Duodenal mucosa (tissue), 2 donors: ENCODE data around the gene LPAR1.

ENCODE experiments used
- H3K27ac ChIP-seq: one replicate; pipeline ENCODE4 v1.7.0; 2013; ENCODE audit warnings: low read depth, low read length
- H3K27me3 ChIP-seq, 2 donors: one replicate each; pipeline ENCODE4 v1.7.0; 2013; ENCODE audit warnings: low read length in 2 of 2, control low read depth in 1 of 2; ENCODE audit not compliant: insufficient read depth in 2 of 2, control insufficient read depth in 1 of 2
- H3K36me3 ChIP-seq, 2 donors: one replicate each; pipeline ENCODE4 v1.7.0; 2013; ENCODE audit warnings: low read length in 2 of 2, control low read depth in 1 of 2; ENCODE audit not compliant: insufficient read depth in 2 of 2, control insufficient read depth in 1 of 2
- H3K4me1 ChIP-seq, 2 donors: one replicate each; pipeline ENCODE4 v1.7.0; 2013; ENCODE audit warnings: low read length in 2 of 2, control low read depth in 1 of 2; ENCODE audit not compliant: insufficient read depth in 2 of 2, control insufficient read depth in 1 of 2
- H3K4me3 ChIP-seq, 2 donors: one replicate each; pipeline ENCODE4 v1.7.0; 2013; ENCODE audit warnings: low read length in 2 of 2, low read depth in 1 of 2
- H3K9ac ChIP-seq, 2 donors: one replicate each; pipeline ENCODE4 v1.7.0; 2013; ENCODE audit warnings: low read length in 2 of 2, low read depth in 1 of 2
- H3K9me3 ChIP-seq, 2 donors: one replicate each; pipeline ENCODE4 v1.7.0; 2013; ENCODE audit warnings: low read length in 2 of 2, control low read depth in 1 of 2; ENCODE audit not compliant: control insufficient read depth in 1 of 2

The LPAR1 gene

DNA sequence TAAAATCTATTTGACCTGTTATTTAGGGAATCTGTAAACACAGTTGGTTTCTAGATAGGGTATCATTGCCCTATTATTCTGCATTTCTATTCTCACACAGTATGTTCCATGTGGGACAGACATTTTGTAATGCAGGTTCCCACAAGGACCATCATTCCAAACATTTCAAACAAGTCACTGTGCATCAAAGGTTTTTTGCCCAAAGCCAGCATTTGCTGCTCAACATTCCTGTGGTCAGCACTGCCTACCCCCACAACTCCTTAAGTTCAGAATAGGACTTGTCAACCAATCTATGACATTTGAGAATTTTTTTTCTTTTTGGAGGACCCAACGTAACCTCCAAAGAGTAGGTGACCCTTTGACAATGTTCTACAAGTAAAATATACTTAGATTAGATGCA, 95.7 kb downstream of the LPAR1 start:
- no peak overlapping the region for H3K27ac ChIP-seq
- no peaks in the 10 kb centered on the region for H3K9me3 ChIP-seq
- H3K27me3 ChIP-seq = no peaks in the 10 kb centered on the region
- no peak overlapping the region for H3K4me3 ChIP-seq
- peaks cover 7 to 9% of the 10 kb centered on the region in 2 donors for H3K36me3 ChIP-seq
- H3K4me1 ChIP-seq = peaks cover 0 to under 1% of the 10 kb centered on the region in 2 donors
- H3K9ac ChIP-seq = no peak overlapping the region

DNA sequence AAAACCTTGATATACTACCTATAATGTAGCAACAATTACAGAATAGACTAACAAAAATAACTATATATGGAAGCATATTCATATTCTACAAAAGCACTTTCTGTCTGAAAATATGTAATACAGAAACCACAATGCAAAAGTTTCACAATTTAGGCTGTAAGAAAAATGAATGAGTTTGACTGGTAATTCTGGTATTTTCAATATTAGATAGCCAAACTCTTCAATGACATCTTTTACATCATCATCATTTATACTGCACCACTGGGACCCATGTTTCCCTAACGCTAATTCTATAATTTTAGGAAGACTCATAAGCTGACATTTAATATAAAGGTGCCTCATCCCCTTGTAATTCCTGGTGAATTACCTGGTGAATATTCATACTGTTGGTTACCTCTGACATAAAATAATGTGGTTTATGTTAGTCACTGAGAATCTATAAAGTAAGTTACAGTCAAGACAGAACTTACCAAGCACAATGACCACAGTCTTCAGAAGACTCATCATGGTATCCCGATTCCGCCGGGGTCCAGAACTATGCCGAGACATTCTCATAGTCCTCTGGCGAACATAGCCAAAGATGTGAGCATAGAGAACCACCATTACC, 97.2 kb downstream of the LPAR1 start:
- Histone ChIP-seq H3K9ac (no peak overlapping the region), H3K27me3 (no peaks in the 10 kb centered on the region), H3K4me1 (peaks cover 0 to 3% of the 10 kb centered on the region in 2 donors), H3K4me3 (no peak overlapping the region), H3K9me3 (no peaks in the 10 kb centered on the region), H3K27ac (no peak overlapping the region), H3K36me3 (peaks cover 7 to 9% of the 10 kb centered on the region in 2 donors)

DNA sequence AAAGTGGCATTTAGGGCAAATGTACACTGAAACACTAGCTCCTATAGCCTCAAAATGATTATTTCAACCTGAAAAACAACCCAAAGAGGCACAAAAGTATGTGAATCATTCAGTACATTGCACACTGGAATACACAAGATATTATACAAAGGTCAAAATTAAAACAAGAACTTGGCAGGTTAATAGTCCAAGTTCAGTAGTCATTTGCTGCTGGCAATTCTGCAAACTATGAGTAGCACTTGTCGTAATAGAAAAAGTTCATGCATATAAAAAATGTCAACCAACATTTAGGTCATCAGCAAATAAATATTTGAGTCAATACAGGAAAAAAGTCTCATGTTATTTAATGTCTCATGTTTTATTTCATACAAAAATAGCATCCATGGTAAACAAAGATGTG, 98.7 kb downstream of the LPAR1 start:
- Histone ChIP-seq H3K4me3 (no peak overlapping the region), H3K9ac (no peak overlapping the region), H3K36me3 (peaks cover 7 to 9% of the 10 kb centered on the region in 2 donors), H3K9me3 (no peaks in the 10 kb centered on the region), H3K27me3 (no peaks in the 10 kb centered on the region), H3K4me1 (peaks cover 0 to 3% of the 10 kb centered on the region in 2 donors), H3K27ac (no peak overlapping the region)

DNA sequence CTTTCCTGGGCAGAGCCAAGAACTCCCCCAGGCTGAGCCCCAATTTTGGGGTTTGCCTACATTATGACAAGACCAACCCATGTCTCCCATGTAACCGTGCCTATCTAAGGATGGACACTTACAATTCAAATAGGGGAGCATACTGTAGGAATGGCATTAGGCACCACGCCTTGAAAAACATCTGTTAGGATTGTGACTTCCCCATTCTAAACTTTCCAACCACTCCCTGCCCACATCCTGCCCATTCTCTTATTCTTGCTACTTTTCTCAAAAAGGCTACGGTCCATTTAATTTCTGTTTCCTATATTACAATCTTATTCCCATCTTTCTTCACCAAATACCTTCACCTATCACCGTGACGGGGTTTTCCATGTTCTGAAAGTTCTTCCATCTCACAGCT, 99.2 kb downstream of the LPAR1 start:
- Histone ChIP-seq H3K4me1 (peaks cover 1 to 5% of the 10 kb centered on the region in 2 donors), H3K27me3 (no peaks in the 10 kb centered on the region), H3K4me3 (no peak overlapping the region), H3K9ac (no peak overlapping the region), H3K27ac (no peak overlapping the region), H3K9me3 (no peaks in the 10 kb centered on the region), H3K36me3 (peaks cover 7 to 9% of the 10 kb centered on the region in 2 donors)

- Histone ChIP-seq H3K27ac (no peak overlapping the region), H3K36me3 (peaks cover 7 to 9% of the 10 kb centered on the region in 2 donors), H3K27me3 (no peaks in the 10 kb centered on the region), H3K9ac (no peak overlapping the region), H3K9me3 (no peaks in the 10 kb centered on the region), H3K4me1 (peaks cover 4 to 13% of the 10 kb centered on the region in 2 donors), H3K4me3 (no peak overlapping the region)
These were observed 100.0 kb downstream of the LPAR1 start for GRCh38 chr9:110938242-110938641.

DNA sequence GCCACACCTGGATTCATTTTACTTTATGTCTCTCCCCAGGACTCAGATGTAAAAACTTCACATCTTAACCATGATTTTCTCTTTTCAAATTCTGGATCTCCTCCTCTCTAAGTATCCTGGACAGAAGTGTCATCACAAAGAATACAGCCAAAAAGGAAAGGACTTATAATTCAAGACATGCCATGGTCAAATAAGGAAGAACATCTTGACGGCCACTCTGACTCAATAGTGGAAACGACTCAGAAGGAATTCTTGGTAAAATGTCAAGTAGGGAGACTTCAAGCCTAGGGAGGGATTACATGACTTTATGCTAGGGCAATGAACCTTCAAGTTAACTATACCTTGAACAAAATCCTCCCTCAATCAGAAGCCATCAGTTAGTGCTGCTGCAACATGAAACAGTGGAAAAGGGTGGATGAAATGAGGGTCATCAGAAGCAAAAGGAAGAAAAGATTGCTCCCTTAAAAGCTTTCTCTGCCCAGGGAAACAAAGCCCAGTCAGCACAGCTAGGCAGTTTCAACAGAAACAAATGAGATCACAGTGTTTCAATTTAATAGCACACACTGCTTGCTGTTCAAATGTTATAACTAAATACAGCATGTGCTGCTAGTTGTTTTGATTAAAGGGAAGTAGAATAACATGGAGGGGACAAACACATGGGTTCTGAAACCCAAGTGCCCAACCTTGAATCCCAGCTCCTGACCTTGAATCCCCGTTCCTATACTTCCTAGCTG, 101.4 kb downstream of the LPAR1 start:
- Histone ChIP-seq H3K9ac (no peak overlapping the region), H3K9me3 (no peaks in the 10 kb centered on the region), H3K27me3 (no peaks in the 10 kb centered on the region), H3K27ac (peak overlapping the region; percentile 4), H3K36me3 (peaks cover 6 to 8% of the 10 kb centered on the region in 2 donors), H3K4me3 (no peak overlapping the region), H3K4me1 (peaks cover 8 to 16% of the 10 kb centered on the region in 2 donors)

GRCh38 chr9:110936237-110936636, 102.0 kb downstream of the LPAR1 start:
- Histone ChIP-seq H3K27me3 (no peaks in the 10 kb centered on the region), H3K4me3 (no peak overlapping the region), H3K4me1 (peaks cover 8 to 16% of the 10 kb centered on the region in 2 donors), H3K27ac (no peak overlapping the region), H3K9ac (no peak overlapping the region), H3K9me3 (no peaks in the 10 kb centered on the region), H3K36me3 (peaks cover 0 to 1% of the 10 kb centered on the region in 2 donors)

- no peak overlapping the region for H3K4me3 ChIP-seq
- no peak overlapping the region for H3K27ac ChIP-seq
- H3K4me1 ChIP-seq = peaks cover 8 to 16% of the 10 kb centered on the region in 2 donors
- H3K36me3 ChIP-seq = no peaks in the 10 kb centered on the region
- H3K9me3 ChIP-seq = no peaks in the 10 kb centered on the region
- no peak overlapping the region for H3K9ac ChIP-seq
- no peaks in the 10 kb centered on the region for H3K27me3 ChIP-seq
These were observed 102.4 kb downstream of the LPAR1 start for GRCh38 chr9:110935829-110936228.

- Histone ChIP-seq H3K27ac (no peak overlapping the region), H3K36me3 (no peaks in the 10 kb centered on the region), H3K4me1 (peaks cover 8 to 20% of the 10 kb centered on the region in 2 donors), H3K4me3 (no peak overlapping the region), H3K9ac (no peak overlapping the region), H3K9me3 (no peaks in the 10 kb centered on the region), H3K27me3 (no peaks in the 10 kb centered on the region)
These were observed 104.8 kb downstream of the LPAR1 start for GRCh38 chr9:110933350-110934001.

GRCh38 chr9:110932863-110933262, 105.4 kb downstream of the LPAR1 start:
- H3K4me1 ChIP-seq = peaks cover 8 to 20% of the 10 kb centered on the region in 2 donors
- no peak overlapping the region for H3K4me3 ChIP-seq
- no peak overlapping the region for H3K27ac ChIP-seq

More at GRCh38 chr9:110932863-110933262, 105.4 kb downstream of the LPAR1 start:
- H3K36me3 ChIP-seq = no peaks in the 10 kb centered on the region
- H3K27me3 ChIP-seq = no peaks in the 10 kb centered on the region
- no peaks in the 10 kb centered on the region for H3K9me3 ChIP-seq
- H3K9ac ChIP-seq = no peak overlapping the region
